Renal cortex interstitium (tissue), 11 donors: Measurements from ENCODE around the gene HOTAIR. TPM values are rescaled to one million over a fixed set of nuclear protein-coding genes. Genes with fewer than 3 reads are reported as not detected.

Source experiments
- DNase-seq, 11 donors: peaks; one replicate each; pipeline ENCODE4 v3.0.0-alpha.2; 2013; ENCODE audit warnings: low read depth in 9 of 11, low spot score in 4 of 11; ENCODE audit errors: extremely low read depth in 1 of 11
- polyA plus RNA-seq, 3 donors: library from polyadenylated mRNA; unstranded; fragments of 120-200 nt; gene quantifications; one replicate each; pipeline ENCODE4 v1.2.1, GENCODE V29; 2013; ENCODE audit not compliant: insufficient read length in 3 of 3

HOTAIR gene
- polyA plus RNA-seq, 3 donors = 1.6 to 4.3 (median 3.0) TPM

DNA sequence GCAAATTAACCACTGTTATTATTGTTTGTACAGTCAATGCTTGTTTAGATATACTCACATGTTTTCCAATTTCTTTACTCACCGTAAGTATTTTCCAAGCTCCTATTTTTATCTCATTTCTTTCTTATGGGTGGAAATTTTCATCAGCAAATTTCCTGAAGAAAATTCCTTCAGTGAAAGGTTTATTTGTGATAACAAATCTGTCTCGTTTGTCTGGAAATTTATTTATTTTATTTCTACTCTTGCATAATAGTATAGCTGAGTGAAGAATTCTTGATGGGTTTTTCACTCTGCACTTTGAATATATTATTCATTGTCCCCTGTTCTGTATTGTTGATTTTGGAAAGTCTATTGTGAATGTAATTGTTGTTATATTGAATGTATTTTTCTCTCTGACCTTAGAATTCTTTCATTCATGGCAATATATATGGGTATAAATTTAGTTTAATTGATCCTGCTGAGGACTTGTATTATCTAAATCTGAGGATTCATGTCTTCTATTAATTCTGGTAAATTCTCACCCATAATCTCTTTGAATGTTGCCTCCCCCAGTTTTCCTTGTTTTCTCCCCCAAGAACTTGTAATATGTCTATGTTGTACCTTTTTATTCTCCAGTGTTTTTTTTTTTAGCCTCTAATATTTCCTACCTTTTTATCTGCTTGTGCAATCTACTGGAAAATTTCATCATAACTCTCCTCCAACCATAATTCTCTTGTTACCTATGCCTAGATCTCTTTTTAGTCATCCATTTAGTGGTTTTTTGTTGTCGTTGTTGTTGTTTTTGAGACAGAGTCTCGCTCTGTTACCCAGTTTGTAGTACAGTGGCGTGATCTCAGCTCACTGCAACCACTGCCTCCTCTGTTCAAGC is 57.7 kb downstream of the HOTAIR start:
- no peak for DNase-seq

Other genes starting within 250 kb of the HOTAIR start
- 100 to 1,000 TPM; 118 to 141 (median 120) TPM for gene CALCOCO1, start 247.5 kb downstream of the HOTAIR start, polyA plus RNA-seq
- under 1 TPM in 1 of 3 donors, not detected in 2; 0.35 TPM for gene CISTR, start 223.0 kb downstream of the HOTAIR start, polyA plus RNA-seq
- gene HOXC13, start 36.1 kb downstream of the HOTAIR start, polyA plus RNA-seq = under 1 TPM in 1 of 3 donors, not detected in 2; 0.11 TPM
- not detected for gene HOXC12, start 20.1 kb downstream of the HOTAIR start, polyA plus RNA-seq
- gene HOXC11, start 1.8 kb downstream of the HOTAIR start, polyA plus RNA-seq = 1 to 10 TPM; 1.8 to 5.7 (median 3.2) TPM
- 10 to 100 TPM; 65.1 to 76.9 (median 65.1) TPM for gene HOXC10, start 10.2 kb upstream of the HOTAIR start, polyA plus RNA-seq
- 10 to 100 TPM; 25.5 to 34.1 (median 26.5) TPM for gene HOXC9, start 25.2 kb upstream of the HOTAIR start, polyA plus RNA-seq
- 10 to 100 TPM in 2 of 3 donors, 1 to 10 TPM in 1; 9.9 to 13.1 (median 11.4) TPM for gene HOXC8, start 34.0 kb upstream of the HOTAIR start, polyA plus RNA-seq
- gene HOXC6, start 53.5 kb upstream of the HOTAIR start, polyA plus RNA-seq = 10 to 100 TPM; 31.7 to 44.4 (median 36.6) TPM
- 1 to 10 TPM; 2.0 to 4.3 (median 2.3) TPM for gene HOXC5, start 58.1 kb upstream of the HOTAIR start, polyA plus RNA-seq
- gene HOXC4, start 78.9 kb upstream of the HOTAIR start, polyA plus RNA-seq = 10 to 100 TPM; 53.9 to 76.1 (median 59.0) TPM
- 10 to 100 TPM; 29.2 to 37.4 (median 31.2) TPM for gene SMUG1, start 214.0 kb upstream of the HOTAIR start, polyA plus RNA-seq